ENCODE measurements around the gene TBC1D30.

DNA sequence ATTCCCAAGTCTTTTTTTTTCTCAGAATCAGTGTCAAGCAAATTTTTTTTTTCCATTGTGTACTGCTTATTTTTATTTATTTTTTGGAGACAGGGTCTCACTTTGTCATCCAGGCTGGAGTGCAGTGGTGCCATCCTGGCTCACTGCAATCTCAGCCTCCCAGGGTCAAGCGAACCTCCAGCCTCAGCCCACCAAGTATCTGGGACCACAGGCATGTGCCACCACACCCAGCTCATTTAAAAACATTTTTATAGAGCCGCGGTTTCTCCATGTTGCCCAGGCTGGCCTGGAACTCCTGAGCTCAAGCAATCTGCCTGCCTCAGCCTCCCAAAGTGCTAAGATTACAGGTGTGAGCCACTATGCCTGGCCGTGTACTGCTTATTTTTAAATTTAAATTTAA lies 68.1 kb downstream of the TBC1D30 start:
- TF ChIP-seq, protein P1, sequence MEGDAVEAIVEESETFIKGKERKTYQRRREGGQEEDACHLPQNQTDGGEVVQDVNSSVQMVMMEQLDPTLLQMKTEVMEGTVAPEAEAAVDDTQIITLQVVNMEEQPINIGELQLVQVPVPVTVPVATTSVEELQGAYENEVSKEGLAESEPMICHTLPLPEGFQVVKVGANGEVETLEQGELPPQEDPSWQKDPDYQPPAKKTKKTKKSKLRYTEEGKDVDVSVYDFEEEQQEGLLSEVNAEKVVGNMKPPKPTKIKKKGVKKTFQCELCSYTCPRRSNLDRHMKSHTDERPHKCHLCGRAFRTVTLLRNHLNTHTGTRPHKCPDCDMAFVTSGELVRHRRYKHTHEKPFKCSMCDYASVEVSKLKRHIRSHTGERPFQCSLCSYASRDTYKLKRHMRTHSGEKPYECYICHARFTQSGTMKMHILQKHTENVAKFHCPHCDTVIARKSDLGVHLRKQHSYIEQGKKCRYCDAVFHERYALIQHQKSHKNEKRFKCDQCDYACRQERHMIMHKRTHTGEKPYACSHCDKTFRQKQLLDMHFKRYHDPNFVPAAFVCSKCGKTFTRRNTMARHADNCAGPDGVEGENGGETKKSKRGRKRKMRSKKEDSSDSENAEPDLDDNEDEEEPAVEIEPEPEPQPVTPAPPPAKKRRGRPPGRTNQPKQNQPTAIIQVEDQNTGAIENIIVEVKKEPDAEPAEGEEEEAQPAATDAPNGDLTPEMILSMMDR (IDR thresholded peaks at IDR 0.05; ENCODE audit: low read depth, low read length, missing input control) = no peak
- TF ChIP-seq TAF1 (conservative IDR thresholded peaks at IDR 0.05) = no peak
- TF ChIP-seq GABPA (IDR thresholded peaks at IDR 0.05 in 1 of 2, conservative IDR thresholded peaks at IDR 0.05 in 1 of 2) = no peak
- TF ChIP-seq, protein P2, sequence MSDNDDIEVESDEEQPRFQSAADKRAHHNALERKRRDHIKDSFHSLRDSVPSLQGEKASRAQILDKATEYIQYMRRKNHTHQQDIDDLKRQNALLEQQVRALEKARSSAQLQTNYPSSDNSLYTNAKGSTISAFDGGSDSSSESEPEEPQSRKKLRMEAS (IDR thresholded peaks at IDR 0.05) = no peak
- TF ChIP-seq NR2F2 (IDR thresholded peaks at IDR 0.05) = no peak
